Suppressor macrophage treated with lipopolysaccharide for 1 hour (primary cell): ENCODE data around the gene CELF4.

Experiments
- DNase-seq, 3 donors: peaks; one replicate each; pipeline ENCODE4 v3.0.0-alpha.2; 2020 to 2022

Gene CELF4

DNA sequence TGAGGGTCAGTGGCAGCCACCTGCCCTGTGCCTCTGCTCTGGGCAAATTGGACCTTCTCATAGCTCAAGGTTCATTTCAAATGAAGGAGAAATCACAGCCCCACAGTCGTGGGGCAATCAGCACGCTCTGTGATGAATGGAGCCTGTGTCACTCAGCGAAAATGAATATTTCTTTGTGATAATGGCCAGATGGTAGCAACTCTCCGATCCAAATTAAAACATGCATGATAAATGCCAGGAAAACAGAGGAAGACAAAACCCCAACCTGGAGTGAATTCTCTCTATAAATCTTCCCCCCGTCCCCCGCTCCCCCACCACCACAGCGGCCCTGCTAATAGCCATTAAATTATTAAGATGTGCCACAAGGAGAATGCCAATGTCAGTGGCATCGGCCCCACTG lies 258.4 kb downstream of the CELF4 start:
- DNase-seq, result no peak

- DNase-seq, result no peak
Observed at GRCh38 chr18:37306432-37306831, 259.2 kb downstream of the CELF4 start.

GRCh38 chr18:37305066-37305465 lies 260.5 kb downstream of the CELF4 start:
- DNase-seq, result no peak

- no peak for DNase-seq
Observed at GRCh38 chr18:37304012-37304680, 261.5 kb downstream of the CELF4 start.

GRCh38 chr18:37303009-37303408 lies 262.6 kb downstream of the CELF4 start:
- no peak for DNase-seq

GRCh38 chr18:37302519-37302918 lies 263.1 kb downstream of the CELF4 start:
- no peak for DNase-seq

DNA sequence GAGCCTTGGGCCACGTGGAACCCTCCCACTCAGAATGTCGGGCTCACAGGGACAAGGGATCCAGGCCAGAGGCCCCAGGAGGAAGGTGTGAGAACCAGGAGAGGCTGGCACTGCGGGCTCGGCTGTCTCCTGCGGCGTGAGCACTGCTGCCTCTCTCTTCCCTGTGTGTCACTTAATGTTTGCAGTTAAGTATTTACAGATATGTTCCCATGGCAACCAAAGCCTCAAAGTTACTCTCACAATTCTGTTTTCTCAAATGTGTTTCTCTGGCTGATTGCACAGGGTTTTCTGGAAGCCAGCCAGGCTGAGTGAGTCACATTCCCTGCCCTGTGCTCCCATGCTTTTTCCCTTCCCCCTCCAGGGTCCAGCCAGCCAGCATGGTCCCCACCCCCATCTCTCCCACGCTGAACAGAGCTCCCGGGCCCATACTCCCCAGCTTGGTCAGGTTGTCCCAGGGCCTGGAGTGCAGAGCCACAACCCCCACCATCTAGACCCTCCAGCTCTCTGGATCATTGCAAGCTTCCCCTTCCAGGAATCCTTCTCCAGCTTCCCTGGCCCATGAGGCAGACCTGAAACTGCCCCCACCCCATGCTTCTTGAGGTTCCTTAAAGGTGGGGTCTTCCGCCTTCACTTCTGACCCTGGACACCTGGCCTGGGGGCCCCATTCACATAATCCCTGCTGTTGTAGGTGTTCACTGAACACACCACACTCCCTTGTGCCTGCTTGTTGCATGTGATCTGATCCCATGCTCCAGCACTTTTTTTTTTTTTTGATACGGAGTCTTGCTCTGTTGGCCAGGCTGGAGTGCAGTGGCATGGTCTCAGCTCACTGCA lies 265.9 kb downstream of the CELF4 start:
- DNase-seq, result peak; percentile 25 to 33 (median 32)

DNA sequence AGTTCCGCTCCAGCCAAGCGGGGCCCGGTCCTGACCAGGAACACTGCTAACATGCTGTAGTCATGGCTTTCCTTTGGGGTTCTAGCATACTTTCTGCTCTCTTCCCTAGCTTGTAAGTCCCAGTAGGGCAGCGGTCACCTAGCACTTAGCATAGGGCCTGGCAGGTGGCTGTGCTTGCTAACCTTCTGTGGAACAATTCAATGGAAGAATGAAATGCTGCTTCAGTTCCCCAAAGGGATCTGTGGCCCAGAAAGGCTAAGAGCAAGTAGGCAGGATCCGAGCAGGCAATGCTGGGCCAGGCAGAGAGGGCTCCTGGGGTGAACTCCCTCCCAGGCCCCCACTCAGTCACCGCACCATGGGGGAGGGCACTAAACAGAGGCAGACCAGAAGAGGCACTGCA lies 266.8 kb downstream of the CELF4 start:
- DNase-seq, result no peak

DNA sequence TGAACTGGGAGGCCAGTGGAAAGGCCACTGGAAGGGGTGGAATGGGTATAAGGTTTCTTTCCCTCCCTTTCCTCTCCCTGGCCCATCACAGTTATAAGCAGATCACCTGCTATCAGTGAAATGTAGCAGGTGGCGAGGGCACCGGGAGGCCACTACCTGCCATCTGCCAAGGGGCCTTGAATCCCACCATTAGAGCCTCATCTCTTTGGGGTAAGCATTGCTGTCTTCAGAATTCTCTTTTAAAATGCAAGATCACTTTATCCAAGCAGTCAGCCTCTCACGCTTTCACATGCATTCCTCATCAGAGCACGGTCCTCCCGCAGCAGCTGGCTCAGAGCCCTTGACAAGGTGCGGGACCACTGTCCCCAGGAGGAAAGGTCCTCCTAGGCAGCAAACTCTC lies 268.5 kb downstream of the CELF4 start:
- DNase-seq, result no peak

DNA sequence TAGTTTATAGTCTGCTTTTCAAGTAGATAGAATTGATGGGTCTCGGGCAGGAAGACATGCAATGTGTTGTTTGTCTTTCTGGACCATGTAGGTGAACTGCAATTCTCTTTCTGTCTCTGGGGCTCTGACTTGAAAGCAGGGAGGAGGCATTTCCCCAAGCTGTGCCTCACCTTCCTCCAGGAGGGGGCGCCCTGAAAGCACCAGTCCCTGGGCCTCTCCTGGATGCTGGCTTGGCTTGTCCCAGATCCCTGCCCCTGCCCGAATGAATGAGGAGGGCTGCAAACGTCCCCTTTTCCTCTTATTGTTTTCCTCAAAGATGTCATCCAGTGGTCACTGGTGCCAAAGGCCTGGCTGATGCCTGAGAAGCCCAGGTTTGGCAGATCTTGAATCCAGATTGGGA lies 270.6 kb downstream of the CELF4 start:
- DNase-seq, result peak in 1 of 3 donors; percentile 11

DNA sequence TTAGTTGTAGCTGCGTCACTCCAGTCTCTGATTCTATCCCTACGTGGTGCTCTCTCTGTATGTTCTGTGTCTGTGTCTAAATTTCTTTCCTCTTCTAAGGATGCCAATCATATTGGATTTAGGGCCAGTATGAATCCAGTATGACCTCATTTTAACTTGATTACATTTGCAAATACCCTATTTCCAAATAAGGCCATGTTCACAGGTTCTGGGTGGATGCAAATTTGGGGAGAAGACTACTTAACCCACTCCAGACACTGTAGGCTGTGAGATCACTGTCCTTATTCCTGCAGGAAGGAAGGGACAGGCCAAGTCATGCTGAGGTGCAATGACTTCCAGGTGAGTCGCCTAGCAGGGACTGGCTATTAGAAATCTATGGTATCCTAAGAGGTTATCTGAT lies 272.2 kb downstream of the CELF4 start:
- DNase-seq, result no peak

- no peak for DNase-seq
Observed at GRCh38 chr18:37289423-37289822, 276.2 kb downstream of the CELF4 start.

DNA sequence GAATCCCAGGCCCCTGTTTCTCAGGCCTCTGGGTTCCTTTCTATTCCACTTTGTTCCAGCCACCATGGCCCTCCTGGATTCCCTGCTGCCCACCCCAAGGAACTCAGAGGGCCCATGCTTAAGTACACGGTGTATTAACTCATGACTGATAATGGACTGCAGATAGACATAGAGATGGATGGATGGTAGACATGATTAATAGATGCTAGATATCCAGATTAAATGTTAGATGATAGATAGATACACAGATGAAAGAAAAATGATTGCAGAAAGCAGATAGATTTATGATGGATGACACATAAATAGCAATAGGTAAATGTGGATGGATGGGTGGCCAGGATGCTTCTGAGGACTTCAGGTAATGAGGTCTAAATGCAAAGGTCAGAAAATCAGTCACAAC lies 278.0 kb downstream of the CELF4 start:
- DNase-seq, result no peak

DNA sequence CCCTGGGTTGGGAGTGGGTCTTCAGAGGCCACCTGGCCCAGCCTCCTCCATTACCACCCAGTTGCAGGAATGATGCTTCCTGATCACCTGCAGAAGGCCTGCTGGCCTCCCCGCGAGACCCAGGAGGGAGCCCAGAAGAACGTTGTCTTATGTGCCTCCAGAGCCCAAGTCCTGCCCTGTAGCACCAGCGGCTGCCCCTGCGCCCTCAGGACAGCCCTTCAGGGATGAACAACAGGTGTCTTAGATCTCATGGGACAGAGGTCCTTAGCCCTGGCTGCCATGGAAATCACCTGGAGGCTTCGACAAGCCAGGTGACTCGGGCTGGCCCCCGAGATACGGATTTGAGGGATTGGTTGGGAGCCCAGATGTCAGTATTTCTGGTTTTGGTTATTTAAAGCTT lies 278.8 kb downstream of the CELF4 start:
- DNase-seq, result no peak

GRCh38 chr18:37285825-37286224 lies 279.8 kb downstream of the CELF4 start:
- no peak for DNase-seq

GRCh38 chr18:37284260-37284659 lies 281.3 kb downstream of the CELF4 start:
- no peak for DNase-seq

- DNase-seq, result no peak
Observed at GRCh38 chr18:37282386-37283037, 283.1 kb downstream of the CELF4 start.

GRCh38 chr18:37280701-37281393 lies 284.8 kb downstream of the CELF4 start:
- DNase-seq, result no peak

- no peak for DNase-seq
Observed at GRCh38 chr18:37277804-37278203, 287.8 kb downstream of the CELF4 start.

DNA sequence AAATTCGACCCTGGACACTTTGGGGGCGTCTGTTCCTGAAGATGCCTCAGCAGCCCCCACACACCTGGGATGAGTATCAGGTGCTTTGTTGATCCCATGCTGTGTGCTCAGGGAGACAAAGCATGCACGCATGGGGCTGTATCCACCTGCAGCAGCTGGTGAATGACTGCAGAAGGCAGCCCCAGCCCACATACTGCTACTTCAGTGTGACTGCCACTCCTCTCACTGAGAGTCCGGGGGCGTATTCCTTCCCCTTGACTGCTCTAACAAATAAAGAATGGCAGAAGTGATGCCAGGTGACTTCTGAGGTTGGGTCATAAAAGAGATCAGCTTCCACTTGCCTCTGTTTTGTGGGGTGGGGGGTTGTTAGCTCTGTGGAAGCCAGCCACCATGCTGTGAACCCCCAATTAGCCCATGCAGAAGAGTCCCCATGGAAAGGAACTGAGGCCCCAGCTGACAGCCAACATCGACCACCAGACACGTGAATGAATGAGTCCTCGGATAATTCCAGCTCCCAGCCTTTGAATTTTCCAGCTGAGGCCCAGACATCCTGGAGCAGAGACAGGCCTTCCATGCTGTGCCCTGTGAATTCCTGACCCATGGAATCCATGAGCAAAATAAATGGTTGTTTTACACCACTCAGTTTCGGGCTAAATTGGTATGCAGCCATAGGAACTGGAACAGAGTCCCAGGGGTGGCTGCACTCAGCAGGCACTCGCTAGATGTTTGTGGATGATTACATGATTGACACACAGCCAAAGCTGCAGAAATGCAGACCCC lies 289.3 kb downstream of the CELF4 start:
- DNase-seq, result no peak

GRCh38 chr18:37275237-37275741 lies 290.3 kb downstream of the CELF4 start:
- no peak for DNase-seq
